B cell (primary cell): ENCODE data around the gene WIPI1. TPM values are rescaled to one million over a fixed set of nuclear protein-coding genes. Genes with fewer than 3 reads are reported as not detected.

Source experiments
- ATAC-seq: fragments of 200-7000 bp; cut with Tn5 transposase; one replicate; pipeline ENCODE4 v1.10.0; 2021; ENCODE audit warnings: low read depth, mild to moderate bottlenecking, moderate number of reproducible peaks, moderate library complexity
- CTCF ChIA-PET: fragments of 350-600 bp; sonication (Branson Sonifier 250); formaldehyde crosslinking; loops from one replicate; lab custom pipeline; 2021; ENCODE audit warnings: antibody characterized with exemption, inconsistent platforms; lab: Charles Lee
- POLR2A ChIA-PET: fragments of 350-600 bp; sonication (Branson Sonifier 250); formaldehyde crosslinking; loops from one replicate; lab custom pipeline; 2021; ENCODE audit warnings: antibody characterized with exemption; lab: Charles Lee
- DNase-seq: peaks from one replicate; pipeline ENCODE4 v3.0.0; 2013
- H2AFZ ChIP-seq: 2 replicates; pipeline ENCODE4 v1.6.1; 2012; ENCODE audit warnings: mild to moderate bottlenecking, low read depth, low read length; ENCODE audit not compliant: insufficient read depth, poor library complexity, severe bottlenecking
- H3K27ac ChIP-seq, 2 donors: 1 replicate in 1 of 2; 2 replicates in 1 of 2; pipeline ENCODE4 v1.5.1; 2012 to 2013; ENCODE audit warnings: low read length in 2 of 2, mild to moderate bottlenecking in 2 of 2, moderate library complexity in 1 of 2
- H3K27me3 ChIP-seq, 4 experiments: fragments of 200-600 bp in 1 of 4; sonication (generic) in 1 of 4; replicated peaks in 1 of 4; 1 replicate in 2 of 4; 2 replicates in 2 of 4; pipeline versions ENCODE4 v1.6.1 to v1.7.0; 2013 to 2016; ENCODE audit warnings: low read length in 3 of 4, mild to moderate bottlenecking in 2 of 4, mixed read lengths in 1 of 4, moderate library complexity in 1 of 4; ENCODE audit not compliant: insufficient read depth in 4 of 4, control insufficient read depth in 3 of 4; ENCODE audit errors: control extremely low read depth in 1 of 4
- H3K36me3 ChIP-seq, 2 experiments: replicated peaks in 1 of 2; 1 replicate in 1 of 2; 2 replicates in 1 of 2; pipeline versions ENCODE4 v1.6.1 to v1.7.1; 2013; ENCODE audit warnings: low read length in 1 of 2; ENCODE audit not compliant: insufficient read depth in 2 of 2, control insufficient read depth in 1 of 2; ENCODE audit errors: control extremely low read depth in 1 of 2, extremely low read depth in 1 of 2
- H3K4me1 ChIP-seq, 2 donors: fragments of 200-600 bp in 1 of 2; sonication (generic) in 1 of 2; 1 replicate in 1 of 2; 2 replicates in 1 of 2; pipeline versions ENCODE4 v1.5.1 to v1.6.1; 2013 to 2017; ENCODE audit warnings: low read length in 2 of 2; ENCODE audit not compliant: control insufficient read depth in 2 of 2, insufficient read depth in 2 of 2
- H3K4me2 ChIP-seq: replicated peaks from 2 replicates; pipeline ENCODE3; 2012; ENCODE audit warnings: mild to moderate bottlenecking, low read depth, low read length; ENCODE audit not compliant: poor library complexity, severe bottlenecking
- H3K4me3 ChIP-seq, 5 experiments: fragments of 200-600 bp in 1 of 5; sonication (generic) in 1 of 5; 1 replicate in 3 of 5; 2 replicates in 2 of 5; pipeline versions ENCODE4 v1.5.1 to v1.7.0; 2011 to 2016; ENCODE audit warnings: low read length in 4 of 5, mild to moderate bottlenecking in 4 of 5, low read depth in 2 of 5, control low read depth in 1 of 5, moderate library complexity in 1 of 5; ENCODE audit not compliant: insufficient read depth in 1 of 5; ENCODE audit errors: control extremely low read depth in 1 of 5, extremely low read depth in 1 of 5
- H3K79me2 ChIP-seq: fragments of 200-600 bp; sonication (generic); one replicate; pipeline ENCODE4 v1.6.0; 2016; ENCODE audit warnings: low read length; ENCODE audit not compliant: control insufficient read depth, insufficient read depth
- H3K9ac ChIP-seq: fragments of 200-600 bp; sonication (generic); 2 replicates; pipeline ENCODE4 v1.6.1; 2017; ENCODE audit warnings: mild to moderate bottlenecking, low read length, moderate library complexity
- H3K9me3 ChIP-seq, 3 donors: one replicate each; pipeline versions ENCODE4 v1.6.1 to v1.7.1; 2013; ENCODE audit warnings: low read length in 2 of 3; ENCODE audit not compliant: control insufficient read depth in 2 of 3, insufficient read depth in 1 of 3; ENCODE audit errors: control extremely low read depth in 1 of 3
- H4K20me1 ChIP-seq: 2 replicates; pipeline ENCODE4 v1.6.0; 2012; ENCODE audit warnings: mild to moderate bottlenecking, low read length; ENCODE audit not compliant: insufficient read depth, control insufficient read depth, poor library complexity, severe bottlenecking
- H3K27ac Mint-ChIP-seq: one replicate; pipeline ENCODE4 v1.8.0; 2021; ENCODE audit warnings: mixed read lengths
- H3K27me3 Mint-ChIP-seq: one replicate; pipeline ENCODE4 v1.8.0; 2021; ENCODE audit warnings: mixed read lengths
- H3K4me1 Mint-ChIP-seq: one replicate; pipeline ENCODE4 v1.8.0; 2021; ENCODE audit warnings: mixed read lengths
- H3K4me3 Mint-ChIP-seq: one replicate; pipeline ENCODE4 v1.8.0; 2021; ENCODE audit warnings: mixed read lengths
- H3K9me3 Mint-ChIP-seq: one replicate; pipeline ENCODE4 v1.8.0; 2022; ENCODE audit warnings: mixed read lengths; ENCODE audit not compliant: insufficient read depth
- EZH2 ChIP-seq: IDR thresholded peaks from 2 replicates; pipeline ENCODE4 v1.6.1; 2012; ENCODE audit warnings: borderline replicate concordance, low read depth, mild to moderate bottlenecking, moderate library complexity, low read length; ENCODE audit not compliant: insufficient read depth, poor library complexity, severe bottlenecking
- WGBS: methylation state at CpG from one replicate; pipeline ENCODE4 v1.1.5; 2013; ENCODE audit warnings: missing lambda C conversion rate; ENCODE audit not compliant: insufficient coverage; 5-methylcytosine and 5-hydroxymethylcytosine counted together
- intact Hi-C: fragments of 100-400 bp; cut with micrococcal nuclease; formaldehyde crosslinking; loops from one replicate; pipeline ENCODE4 v1.10.0; 2022
- polyA plus RNA-seq: library from polyadenylated mRNA; depleted of rRNA; stranded (reverse); fragments of >200 nt; gene quantifications from 2 replicates; pipeline ENCODE4 v1.2.3, GENCODE V29; 2012
- total RNA-seq, 2 donors: library from RNA; stranded (reverse); fragments of 120-200 nt in 1 of 2; gene quantifications; 1 replicate in 1 of 2; 2 replicates in 1 of 2; pipeline versions ENCODE4 v1.2.3 to v1.2.4, GENCODE V29; 2013 to 2022
- TF ChIP-seq, protein P1 (sequence below): fragments of 200-600 bp; IDR thresholded peaks from one replicate; pipeline ENCODE4 v1.8.0; 2022; ENCODE audit warnings: antibody characterized with exemption, mild to moderate bottlenecking

The WIPI1 gene
- total and polyA plus RNA-seq, 2 donors (not counting 1 experiment from before 2014, with no cell fraction given): 6.0 to 14.7 TPM

DNA sequence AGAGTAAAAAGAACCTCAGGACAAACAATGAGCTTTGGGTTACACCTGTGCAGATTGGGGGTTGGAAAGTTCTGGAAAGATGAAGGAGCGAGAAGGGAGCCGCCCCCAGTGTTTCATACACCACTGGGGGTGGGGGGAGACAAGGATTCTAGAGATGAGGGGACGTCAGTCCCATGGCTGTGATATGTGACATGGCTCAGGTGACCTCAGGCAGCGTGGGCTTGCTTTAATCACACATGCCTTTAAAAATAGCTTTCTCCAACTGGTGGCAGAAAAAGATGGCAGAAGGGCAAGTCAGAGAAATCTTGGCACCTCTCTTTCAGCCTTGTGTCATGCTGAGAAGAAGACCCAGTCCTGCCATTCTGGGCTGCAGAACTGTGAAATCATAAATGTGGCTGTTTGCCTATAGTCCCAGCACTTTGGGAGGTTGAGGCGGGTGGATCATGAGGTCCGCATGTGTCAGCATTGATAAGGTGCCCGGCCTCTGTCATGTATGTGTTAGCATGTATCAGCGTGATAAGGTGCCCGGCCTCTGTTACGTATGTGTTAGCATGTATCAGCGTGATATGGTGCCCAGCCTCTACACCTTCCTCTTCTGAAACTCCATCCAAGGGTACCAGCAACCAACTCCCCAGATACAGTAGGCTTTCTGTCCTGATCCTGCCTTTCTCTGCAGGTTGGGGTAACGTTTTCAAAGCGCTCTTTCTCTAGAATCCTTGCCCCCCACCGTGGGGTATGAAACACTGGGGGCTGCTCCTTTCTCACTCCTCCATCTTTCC is 25.0 kb downstream of the WIPI1 start:
- Histone ChIP-seq H3K9me3 (no peaks in the 10 kb centered on the region), H3K9ac (no peak overlapping the region), H3K27ac (no peak overlapping the region), H4K20me1 (no peaks in the 10 kb centered on the region), H3K27me3 (no peaks in the 10 kb centered on the region), H2AFZ (no peak overlapping the region), H3K36me3 (peaks cover 0 to 3% of the 10 kb centered on the region in 2 experiments), H3K4me3 (no peak overlapping the region), H3K4me2 (no peak overlapping the region), H3K4me1 (peaks cover 11 to 13% of the 10 kb centered on the region in 2 donors), H3K79me2 (no peaks in the 10 kb centered on the region)
- Mint-ChIP-seq H3K9me3 (no peaks in the 10 kb centered on the region), H3K27ac (no peak overlapping the region), H3K4me3 (no peak overlapping the region), H3K27me3 (no peaks in the 10 kb centered on the region), H3K4me1 (peaks cover 15% of the 10 kb centered on the region)
- 95% methylated on average over 11 of the region's 14 CpGs for WGBS
- TF ChIP-seq EZH2: no peak
- TF ChIP-seq, protein P1, sequence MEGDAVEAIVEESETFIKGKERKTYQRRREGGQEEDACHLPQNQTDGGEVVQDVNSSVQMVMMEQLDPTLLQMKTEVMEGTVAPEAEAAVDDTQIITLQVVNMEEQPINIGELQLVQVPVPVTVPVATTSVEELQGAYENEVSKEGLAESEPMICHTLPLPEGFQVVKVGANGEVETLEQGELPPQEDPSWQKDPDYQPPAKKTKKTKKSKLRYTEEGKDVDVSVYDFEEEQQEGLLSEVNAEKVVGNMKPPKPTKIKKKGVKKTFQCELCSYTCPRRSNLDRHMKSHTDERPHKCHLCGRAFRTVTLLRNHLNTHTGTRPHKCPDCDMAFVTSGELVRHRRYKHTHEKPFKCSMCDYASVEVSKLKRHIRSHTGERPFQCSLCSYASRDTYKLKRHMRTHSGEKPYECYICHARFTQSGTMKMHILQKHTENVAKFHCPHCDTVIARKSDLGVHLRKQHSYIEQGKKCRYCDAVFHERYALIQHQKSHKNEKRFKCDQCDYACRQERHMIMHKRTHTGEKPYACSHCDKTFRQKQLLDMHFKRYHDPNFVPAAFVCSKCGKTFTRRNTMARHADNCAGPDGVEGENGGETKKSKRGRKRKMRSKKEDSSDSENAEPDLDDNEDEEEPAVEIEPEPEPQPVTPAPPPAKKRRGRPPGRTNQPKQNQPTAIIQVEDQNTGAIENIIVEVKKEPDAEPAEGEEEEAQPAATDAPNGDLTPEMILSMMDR: no peak
- intact Hi-C loops: loop anchor here (10.0 kb wide), 1 partner anchor 137 kb away; the partner anchor contains the start of genes ARSG and SLC16A6
- ChIA-PET POLR2A (no interaction called here), CTCF (interaction anchor here (0.8 to 7.6 kb wide), 12 partner anchors 8 to 259 kb away, joined by 3 to 43 read pairs (median 4); partner anchors contain the start of gene AMZ2)
- ATAC-seq (no peak), DNase-seq (no peak)

DNA sequence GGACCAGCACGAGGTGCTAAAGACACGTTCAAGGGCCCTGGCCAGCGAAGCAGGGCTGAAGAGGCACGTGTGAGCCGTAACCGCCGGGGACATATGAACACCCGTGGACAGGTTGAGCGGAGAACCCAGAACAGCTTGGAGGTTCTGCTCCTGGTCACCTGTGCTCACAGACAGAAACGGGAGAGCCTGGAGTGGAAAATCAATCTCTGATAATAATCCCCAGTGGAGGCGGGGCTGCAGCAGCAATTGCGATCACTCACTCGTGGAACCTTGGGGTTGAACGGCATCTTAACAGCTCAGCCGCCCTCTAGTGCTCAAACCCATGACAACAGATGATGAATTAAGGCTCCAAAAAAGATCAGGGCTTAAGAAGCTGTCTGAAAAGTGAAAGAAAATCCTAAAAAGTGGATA is 25.6 kb downstream of the WIPI1 start:
- H4K20me1 ChIP-seq: no peaks in the 10 kb centered on the region
- no peak overlapping the region for H3K4me2 ChIP-seq
- Mint-ChIP-seq H3K4me3 (no peak overlapping the region), H3K27me3 (no peaks in the 10 kb centered on the region), H3K4me1 (peaks cover 9% of the 10 kb centered on the region), H3K9me3 (no peaks in the 10 kb centered on the region), H3K27ac (no peak overlapping the region)
- no peak for TF ChIP-seq EZH2
- TF ChIP-seq, protein P1: peak; percentile 32
- no peak overlapping the region for H3K4me3 ChIP-seq
- CTCF ChIA-PET: interaction anchor here (0.8 to 7.6 kb wide), 11 partner anchors 9 to 259 kb away, joined by 3 to 43 read pairs (median 3); no protein-coding TSS in a partner anchor
- H3K36me3 ChIP-seq: peaks cover 0 to 3% of the 10 kb centered on the region in 2 experiments
- no peak for ATAC-seq
- 58% methylated on average over 15 of the region's 15 CpGs for WGBS
- H3K79me2 ChIP-seq: no peaks in the 10 kb centered on the region
- no peak overlapping the region for H3K9ac ChIP-seq
- H3K27me3 ChIP-seq: no peaks in the 10 kb centered on the region
- intact Hi-C loops: loop anchor here (1.0 to 10.0 kb wide), 2 partner anchors 137 to 168 kb away; partner anchors contain the start of genes ARSG and SLC16A6
- H2AFZ ChIP-seq: no peak overlapping the region
- H3K9me3 ChIP-seq: no peaks in the 10 kb centered on the region
- POLR2A ChIA-PET: no interaction called here
- H3K4me1 ChIP-seq: peaks cover 7% of the 10 kb centered on the region in 2 donors
- peak; percentile 45 for DNase-seq
- no peak overlapping the region for H3K27ac ChIP-seq
